ENCODE data around the gene RARA. TPM values are rescaled to one million over a fixed set of nuclear protein-coding genes. Genes with fewer than 3 reads are reported as not detected.

Gene RARA
- total and polyA plus RNA-seq, 12 donors = 4.7 to 58.2 (median 33.0) TPM

- intact Hi-C loops (cut with DNase I) = no loop called here
- Histone ChIP-seq H3K27me3 (no peaks in the 10 kb centered on the region), H3K4me1 (replicated peaks in 1 of 2) (peaks cover 0 to 18% of the 10 kb centered on the region in 2 donors), H3K27ac (peak overlapping the region in 4 of 5 donors; percentile 1 to 85 (median 72)), H3K9me3 (replicated peaks in 1 of 3) (no peaks in the 10 kb centered on the region), H3K4me3 (peak overlapping the region in 1 of 4 donors; percentile 32), H3K36me3 (replicated peaks in 1 of 2) (peaks cover 0 to 22% of the 10 kb centered on the region in 2 donors)
- no peak for DNase-seq
- WGBS, 4 donors = 19 to 36% (median 30%) methylated on average over 2 of the region's 2 CpGs
- peak in 5 of 6 experiments; percentile 11 to 32 (median 27) for TF ChIP-seq CTCF (IDR thresholded peaks at IDR 0.05)
- no peak for TF ChIP-seq POLR2A (IDR thresholded peaks at IDR 0.05)
These were observed 24.8 kb upstream of the RARA start for GRCh38 chr17:40284085-40284713.

- WGBS, 4 donors = 92 to 98% (median 96%) methylated on average over 2 of the region's 2 CpGs
- Histone ChIP-seq H3K27ac (no peak overlapping the region), H3K27me3 (no peaks in the 10 kb centered on the region), H3K4me1 (replicated peaks in 1 of 2) (peaks cover 0 to 18% of the 10 kb centered on the region in 2 donors), H3K9me3 (replicated peaks in 1 of 3) (no peaks in the 10 kb centered on the region), H3K4me3 (no peak overlapping the region), H3K36me3 (replicated peaks in 1 of 2) (no peaks in the 10 kb centered on the region)
- DNase-seq = no peak
- TF ChIP-seq POLR2A (IDR thresholded peaks at IDR 0.05) (no peak), CTCF (IDR thresholded peaks at IDR 0.05) (no peak)
- intact Hi-C loops (cut with DNase I) = loop anchor here in 1 of 2 donors (5.0 kb wide), 1 partner anchor 84 kb away; no protein-coding TSS in a partner anchor
These were observed 22.5 kb upstream of the RARA start for GRCh38 chr17:40286473-40286872.

GRCh38 chr17:40287159-40287493 lies 21.9 kb upstream of the RARA start:
- H3K36me3 ChIP-seq (replicated peaks in 1 of 2) = no peaks in the 10 kb centered on the region
- TF ChIP-seq POLR2A (IDR thresholded peaks at IDR 0.05) (no peak), CTCF (IDR thresholded peaks at IDR 0.05) (no peak)
- H3K4me1 ChIP-seq (replicated peaks in 1 of 2) = peaks cover 0 to 18% of the 10 kb centered on the region in 2 donors
- intact Hi-C loops (cut with DNase I) = loop anchor here in 1 of 2 donors (5.0 kb wide), 1 partner anchor 85 kb away; no protein-coding TSS in a partner anchor
- DNase-seq = no peak
- no peak overlapping the region for H3K27ac ChIP-seq
- no peaks in the 10 kb centered on the region for H3K9me3 ChIP-seq (replicated peaks in 1 of 3)
- H3K4me3 ChIP-seq = peak overlapping the region in 1 of 4 donors; percentile 63
- WGBS, 4 donors = 33 to 40% (median 38%) methylated on average over 4 of the region's 4 CpGs
- H3K27me3 ChIP-seq = no peaks in the 10 kb centered on the region

- Histone ChIP-seq H3K4me3 (peak within 1 kb of the TSS in 2 of 4 donors; percentile 40 to 63), H3K36me3 (replicated peaks in 1 of 2) (no peaks in the 10 kb centered on the region), H3K27ac (peak within 1 kb of the TSS in 2 of 5 donors; percentile 21 to 47), H3K9me3 (replicated peaks in 1 of 3) (no peaks in the 10 kb centered on the region), H3K4me1 (replicated peaks in 1 of 2) (peaks cover 0 to 18% of the 10 kb centered on the region in 2 donors), H3K27me3 (no peaks in the 10 kb centered on the region)
- peak in 1 of 2 donors; percentile 40 for TF ChIP-seq POLR2A (IDR thresholded peaks at IDR 0.05)
- TF ChIP-seq CTCF (IDR thresholded peaks at IDR 0.05) = no peak
- intact Hi-C loops (cut with DNase I) = loop anchor here in 1 of 2 donors (5.0 kb wide), 1 partner anchor 85 kb away; no protein-coding TSS in a partner anchor
- 0% methylated on average over 20 to 47 of the region's 47 CpGs for WGBS, 4 donors
- DNase-seq = peak; percentile 98 to 100 (median 99)
These were observed 21.2 kb upstream of the RARA start, which contains the start of gene CDC6 for GRCh38 chr17:40287494-40288369. TSS of gene CDC6 (plus strand) at chr17:40287879. CDS start at chr17:40289421, 1,542 bp downstream.
